ENCODE results near the gene PALM.
"Not testable (repeated sequence)": the region's sequence is repeated elsewhere in the genome, so short reads cannot be mapped to it uniquely, and the experiment has no call there.

The PALM gene

DNA sequence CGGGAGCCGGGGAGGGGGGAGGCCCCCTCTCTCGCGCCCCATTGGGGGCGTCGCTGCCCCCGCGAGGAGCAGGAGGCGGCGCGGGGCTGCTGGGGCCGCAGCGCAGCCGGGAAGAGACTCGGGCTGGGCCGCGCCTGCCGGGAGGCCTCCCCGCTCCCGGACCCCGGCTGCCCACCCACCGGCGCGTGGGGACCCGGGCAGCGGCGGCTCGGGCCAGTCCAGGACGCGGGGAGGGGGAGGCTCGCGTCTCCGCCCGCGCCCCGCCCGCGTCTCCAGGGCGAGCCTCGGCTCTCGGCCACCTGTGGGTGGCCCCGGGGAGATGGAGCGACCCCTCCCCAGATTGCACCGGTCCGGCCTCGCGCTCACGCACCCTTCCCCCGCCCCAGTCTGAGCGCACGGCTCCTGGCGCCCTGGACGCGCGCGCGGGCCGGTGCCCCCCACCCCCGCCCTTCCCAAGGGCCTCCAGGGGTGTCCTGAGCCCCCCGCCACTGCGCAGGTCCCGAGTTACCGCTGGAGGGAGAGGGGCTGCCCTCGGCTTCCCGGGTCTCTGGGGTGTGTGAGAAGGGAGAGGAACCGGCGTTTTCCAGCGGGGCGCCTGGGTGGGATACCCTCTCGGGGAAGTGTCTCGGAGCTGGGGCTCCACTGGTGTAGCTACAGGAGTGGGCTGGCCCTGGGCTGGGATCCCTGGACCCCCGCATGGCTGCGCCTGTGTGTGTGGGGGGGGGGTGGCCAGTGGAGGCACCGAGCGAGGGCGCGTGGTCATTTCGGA, 645 bp downstream of the PALM start:
- DNase-seq: no peak

DNA sequence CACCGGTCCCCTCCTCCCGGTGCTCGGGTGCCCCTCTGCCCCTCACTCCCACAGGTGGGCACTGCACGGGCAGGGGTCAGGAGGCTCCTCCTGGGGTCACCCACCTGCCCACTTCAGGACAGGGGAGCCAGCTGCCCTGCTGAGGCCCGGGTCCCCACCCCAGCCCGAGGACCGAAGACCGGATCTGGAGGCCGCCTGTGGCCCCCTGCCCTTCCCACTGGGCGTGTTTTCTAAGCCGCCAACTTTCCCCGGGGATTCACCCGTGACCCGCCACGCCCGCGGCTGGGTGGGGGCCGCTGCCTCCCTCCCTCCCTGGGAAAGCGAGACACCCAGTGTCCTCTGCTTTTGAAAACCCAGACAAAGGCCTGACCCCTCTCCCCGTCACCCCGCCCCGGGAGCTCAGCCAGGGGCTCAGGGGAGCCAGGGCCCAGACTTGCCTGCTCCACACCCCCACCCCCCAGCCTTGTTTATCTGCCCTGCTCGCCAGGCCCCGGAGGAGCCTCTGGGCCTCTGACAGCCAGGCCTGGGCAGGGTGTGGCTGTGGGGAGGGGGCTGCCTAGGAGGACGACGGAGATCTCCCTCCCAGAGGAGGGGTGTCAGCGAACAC, 1.3 kb downstream of the PALM start:
- DNase-seq: no peak

DNA sequence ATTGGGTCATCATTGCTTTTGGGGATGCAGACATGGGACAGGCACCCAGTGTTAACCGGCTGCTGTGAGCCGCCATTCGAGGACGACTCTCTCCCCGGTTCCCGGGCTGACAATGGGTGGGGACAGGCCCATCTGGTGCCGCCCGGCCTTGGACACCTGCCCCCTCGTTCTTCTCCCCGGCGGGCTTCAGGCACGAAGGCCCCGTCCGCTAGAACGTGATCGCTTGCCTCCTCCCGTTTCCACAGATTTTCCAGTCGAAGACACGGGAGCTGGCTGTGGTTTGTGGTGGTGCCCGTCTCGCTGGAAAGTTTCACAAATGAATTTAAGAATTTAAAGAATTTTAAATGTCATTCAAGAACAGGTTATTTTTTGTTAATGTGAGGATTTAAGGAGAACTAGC, 2.0 kb downstream of the PALM start:
- DNase-seq: no peak

DNA sequence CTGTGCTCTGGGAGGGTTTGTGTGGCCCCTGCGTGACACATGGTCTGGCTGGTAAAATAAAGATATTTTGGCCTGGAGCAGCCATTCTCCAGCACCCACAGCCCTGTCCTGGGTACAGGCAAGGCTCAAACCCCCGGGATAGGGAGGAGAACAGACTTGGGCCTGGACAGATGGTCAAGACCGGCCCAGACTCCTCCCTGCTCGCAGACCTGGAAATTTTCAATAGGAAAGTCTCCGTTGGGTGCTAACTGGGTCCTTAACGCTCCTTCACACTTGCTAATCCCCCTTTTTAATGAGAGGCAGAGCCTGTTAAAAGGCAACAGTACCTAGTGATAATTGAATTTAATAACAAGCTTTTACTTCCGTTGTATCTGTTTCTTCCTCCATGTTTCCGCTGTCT, 2.5 kb downstream of the PALM start:
- DNase-seq: no peak

DNA sequence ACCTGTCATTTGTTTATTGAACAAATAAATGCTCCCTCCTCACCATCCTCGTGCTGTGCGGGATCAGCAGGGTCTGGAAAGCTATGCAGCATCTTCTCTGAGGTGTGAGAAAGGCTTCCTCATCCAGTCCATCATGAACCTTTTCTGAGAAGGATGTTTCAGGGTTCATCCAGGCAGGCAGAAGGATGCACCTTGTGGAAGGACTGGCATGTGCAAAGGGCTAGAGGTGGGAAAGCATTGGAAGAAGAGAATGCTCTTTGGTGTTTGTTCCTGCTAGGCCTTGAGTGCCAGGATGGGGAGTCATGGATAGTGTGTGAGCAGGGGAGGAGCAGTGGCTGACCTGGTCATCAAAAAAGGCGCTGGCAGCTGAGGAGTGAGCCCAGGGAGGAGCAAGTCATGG, 6.6 kb downstream of the PALM start:
- no peak for DNase-seq

DNA sequence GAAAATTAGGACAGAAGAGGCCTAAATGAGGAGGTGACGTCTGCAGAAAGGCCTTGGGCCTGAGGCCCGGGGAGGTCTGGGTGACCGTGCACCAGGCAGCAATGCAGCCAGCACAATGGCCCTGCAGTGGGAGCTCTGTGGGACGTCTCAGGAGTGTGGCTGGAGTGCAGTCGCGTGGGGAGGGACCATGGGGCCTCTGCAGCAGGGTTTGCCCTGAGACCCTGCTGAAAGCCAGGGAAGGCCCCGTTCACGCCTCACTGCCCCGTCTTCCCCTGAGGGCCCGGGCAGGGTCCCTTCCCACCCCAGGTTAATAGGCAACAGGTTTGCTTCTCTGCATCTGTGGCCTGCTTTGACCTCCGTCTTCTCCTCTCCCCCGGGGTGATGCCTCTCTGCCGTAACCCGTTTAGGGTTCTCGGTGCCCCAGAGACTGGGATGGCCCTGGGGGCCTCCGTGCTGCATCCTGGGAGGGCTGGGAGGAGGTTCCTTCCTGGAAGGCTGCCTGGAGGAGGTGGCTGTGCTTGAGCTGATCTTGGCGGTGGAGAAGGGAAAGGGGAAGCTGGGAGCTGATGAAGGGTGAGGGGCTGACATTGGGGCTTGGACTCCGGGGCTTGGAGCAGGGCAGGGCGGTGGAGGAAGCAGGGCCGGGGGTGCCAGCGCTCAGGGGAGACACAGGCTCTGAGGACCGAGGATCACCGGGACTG, 9.7 kb downstream of the PALM start:
- DNase-seq: no peak

DNA sequence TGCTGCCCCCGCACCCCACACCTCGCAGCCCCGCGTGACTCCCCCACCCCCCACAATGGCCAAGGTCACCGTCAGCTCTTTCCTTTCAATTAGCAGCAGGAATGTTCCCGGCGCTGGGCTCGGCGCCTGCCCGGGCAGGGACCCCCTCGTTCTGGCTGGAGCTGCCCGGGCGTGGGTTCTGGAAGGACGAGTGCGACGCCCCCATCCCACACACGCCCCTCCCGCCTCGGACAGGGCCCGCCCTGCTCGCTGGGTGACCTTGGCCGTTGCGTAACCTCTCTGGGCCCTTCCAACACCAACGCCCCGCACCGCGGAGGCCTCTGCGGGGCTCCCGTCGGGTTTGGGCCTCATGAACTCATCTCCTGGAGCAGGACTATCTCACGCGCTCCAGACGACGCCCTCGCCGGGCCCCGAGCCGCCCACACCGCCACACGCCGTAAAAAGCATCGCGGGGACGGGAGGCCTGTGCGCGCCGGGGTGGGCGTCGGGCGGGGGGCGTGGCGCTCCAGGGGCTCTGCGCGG, 10.3 kb downstream of the PALM start:
- no peak for DNase-seq

DNA sequence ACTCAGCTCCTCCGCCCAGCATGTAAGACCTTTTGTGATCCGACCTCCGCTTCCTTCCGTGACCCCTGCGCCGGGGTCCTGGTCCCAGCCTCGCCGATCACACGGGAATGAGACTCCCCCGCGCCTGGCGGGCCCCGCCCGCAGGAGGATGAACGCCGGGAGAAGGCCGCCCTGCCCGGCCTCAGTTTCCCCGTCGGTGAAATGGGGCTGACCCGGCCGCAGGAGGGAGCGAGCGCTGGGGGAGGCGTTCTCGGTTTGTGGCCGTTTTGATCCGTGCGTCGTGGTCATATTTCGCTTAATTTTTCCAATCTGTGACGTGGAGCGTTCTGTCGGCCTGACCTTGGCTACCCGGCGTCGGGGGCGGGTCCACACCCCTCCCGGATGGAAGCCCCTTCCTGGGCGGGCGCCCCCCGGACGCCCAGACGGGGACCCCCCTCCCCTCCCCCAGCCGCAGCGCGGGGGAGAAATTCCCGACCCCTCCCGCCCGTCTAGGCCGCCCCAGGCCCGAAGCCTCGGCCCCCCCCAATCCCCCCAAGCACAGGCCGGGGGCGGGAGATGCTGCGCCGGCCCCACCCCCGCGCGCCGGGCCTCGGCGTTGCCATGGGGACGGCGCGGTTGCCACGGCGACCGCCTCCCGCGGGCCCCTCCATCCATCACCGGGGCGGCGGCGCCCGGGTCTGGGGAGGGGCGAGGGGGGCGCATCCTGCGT, 11.1 kb downstream of the PALM start:
- DNase-seq: no peak

DNA sequence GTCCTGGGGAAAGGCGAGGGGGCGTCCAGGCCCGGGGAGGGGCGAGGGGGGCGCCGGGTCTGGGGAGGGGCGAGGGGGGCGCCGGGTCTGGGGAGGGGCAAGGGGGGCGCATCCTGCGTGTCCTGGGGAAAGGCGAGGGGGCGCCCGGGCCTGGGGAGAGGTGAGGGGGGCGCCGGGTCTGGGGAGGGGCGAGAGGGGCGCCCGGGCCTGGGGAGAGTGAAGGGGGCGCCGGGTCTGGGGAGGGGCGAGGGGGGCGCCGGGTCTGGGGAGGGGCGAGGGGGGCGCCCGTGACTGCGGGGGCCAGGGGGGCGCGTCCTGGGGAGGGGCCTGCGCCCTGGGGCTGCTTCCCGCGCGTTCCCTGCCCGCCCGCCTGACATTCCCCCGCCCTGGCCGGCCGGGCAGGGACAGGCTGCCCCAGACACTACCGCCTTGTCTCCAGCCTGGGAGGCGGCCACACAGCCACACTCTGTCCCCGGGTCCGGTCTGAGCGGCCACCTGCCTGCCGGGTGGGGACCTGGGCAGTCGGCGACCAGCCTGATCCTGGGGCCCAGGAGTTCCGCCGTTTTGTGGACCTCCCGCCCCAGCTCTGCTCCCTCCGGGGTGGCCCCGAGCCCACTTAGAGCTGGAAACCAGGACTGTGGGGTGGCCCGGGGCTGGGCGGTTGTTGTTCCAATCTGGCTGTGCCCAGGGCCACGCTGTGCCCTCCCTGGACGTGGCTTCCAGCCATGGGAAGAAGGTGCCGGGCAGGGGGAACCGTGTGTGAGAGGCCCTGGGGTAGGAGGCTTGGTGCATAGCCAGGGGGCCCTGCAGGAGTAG, 11.8 kb downstream of the PALM start:
- DNase-seq: no peak

DNA sequence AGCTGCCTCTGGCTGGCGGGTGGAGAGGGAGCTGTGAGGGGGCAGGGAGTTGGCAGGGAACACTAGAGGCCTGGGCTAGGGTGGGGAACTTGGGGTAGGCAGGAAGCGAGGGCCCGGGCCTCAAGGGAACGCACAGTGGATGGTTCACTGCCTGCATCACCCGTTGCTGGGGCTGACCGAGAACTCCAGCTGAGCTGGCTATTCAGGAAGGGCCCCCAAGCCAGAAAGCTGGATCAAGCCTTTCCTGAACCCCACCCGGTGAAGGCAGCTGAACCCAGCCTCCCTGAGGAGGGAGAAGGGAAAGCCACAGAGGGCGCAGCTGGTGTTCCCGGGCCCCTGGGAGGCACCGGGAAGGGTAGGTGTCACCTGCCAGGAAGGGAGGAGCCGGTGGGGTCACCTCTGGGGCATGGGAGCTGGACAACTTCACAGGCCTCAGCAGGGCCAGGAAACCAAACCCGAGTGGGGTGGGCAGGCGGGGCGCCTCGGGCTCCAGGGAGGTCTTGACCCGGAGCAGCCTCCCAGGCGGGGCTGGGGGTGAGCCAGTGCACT, 13.9 kb downstream of the PALM start:
- no peak for DNase-seq

DNA sequence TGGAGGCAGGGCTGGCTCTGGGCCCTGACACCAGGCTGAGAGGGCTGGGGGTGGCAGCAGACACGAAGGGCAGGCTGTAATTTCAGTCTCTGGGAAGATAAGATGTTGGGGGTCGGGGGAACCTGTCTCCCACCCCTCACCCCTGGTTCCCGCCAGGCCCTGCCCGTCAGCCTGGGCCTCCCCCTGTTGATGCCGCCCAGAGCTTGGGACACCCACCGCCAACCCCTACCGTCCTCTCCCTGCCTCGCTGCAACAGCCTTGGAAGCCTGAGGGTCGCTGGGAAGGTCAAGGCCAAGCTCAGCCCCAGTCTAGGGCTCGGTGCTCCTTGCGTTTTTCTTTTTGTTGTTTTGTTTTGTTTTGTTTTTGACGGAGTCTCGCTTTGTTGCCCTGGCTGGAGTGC, 14.5 kb downstream of the PALM start:
- DNase-seq: no peak

DNA sequence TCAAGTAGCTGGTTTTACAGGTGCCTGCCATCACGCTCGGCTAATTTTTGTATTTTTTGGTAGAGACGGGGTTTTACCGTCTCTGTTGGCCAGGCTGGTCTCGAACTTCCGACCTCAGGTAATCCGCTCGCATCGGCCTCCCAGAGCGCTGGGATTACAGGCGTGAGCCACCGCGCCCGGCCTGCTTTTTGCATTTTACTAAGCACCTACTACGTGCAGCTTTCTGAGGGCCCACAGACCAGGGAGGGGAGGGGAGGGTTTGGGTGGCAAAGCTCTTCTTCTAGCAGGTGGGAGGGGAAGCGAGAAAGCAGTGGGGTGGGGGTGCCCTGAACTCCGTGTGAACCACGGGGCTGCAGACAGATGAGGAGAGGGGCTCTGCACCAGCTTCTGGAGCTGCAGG, 15.0 kb downstream of the PALM start:
- DNase-seq: no peak

DNA sequence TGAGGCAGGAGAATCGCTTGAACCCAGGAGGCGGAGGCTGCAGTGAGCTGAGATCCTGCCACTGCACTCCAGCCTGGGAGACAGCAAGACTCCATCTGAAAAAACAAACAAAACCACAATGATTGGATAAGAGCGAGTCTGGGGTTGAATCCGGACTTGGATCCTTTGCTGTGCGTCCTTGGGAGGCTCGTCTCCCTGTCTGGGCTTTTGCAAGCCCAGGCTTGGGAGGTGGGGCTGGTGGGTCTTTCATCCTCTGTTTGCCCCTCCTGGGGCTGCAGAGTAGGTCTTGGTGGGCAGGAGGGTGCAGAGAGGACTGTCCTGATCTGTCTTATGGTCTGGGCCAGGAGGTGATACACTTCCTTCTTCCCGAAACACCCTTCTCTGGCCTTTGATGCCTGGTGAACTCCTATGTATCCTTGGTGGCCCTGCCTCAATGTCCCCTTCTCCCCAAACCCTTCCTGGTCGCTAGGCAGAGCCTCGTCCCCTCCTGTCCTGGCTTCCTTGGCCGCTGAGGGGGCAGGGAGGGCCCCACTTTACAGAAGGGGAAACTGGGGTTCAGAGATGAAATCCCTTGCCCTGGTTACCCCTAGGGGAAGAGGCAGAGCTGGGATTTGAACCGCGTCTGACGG, 16.8 kb downstream of the PALM start:
- no peak for DNase-seq

DNA sequence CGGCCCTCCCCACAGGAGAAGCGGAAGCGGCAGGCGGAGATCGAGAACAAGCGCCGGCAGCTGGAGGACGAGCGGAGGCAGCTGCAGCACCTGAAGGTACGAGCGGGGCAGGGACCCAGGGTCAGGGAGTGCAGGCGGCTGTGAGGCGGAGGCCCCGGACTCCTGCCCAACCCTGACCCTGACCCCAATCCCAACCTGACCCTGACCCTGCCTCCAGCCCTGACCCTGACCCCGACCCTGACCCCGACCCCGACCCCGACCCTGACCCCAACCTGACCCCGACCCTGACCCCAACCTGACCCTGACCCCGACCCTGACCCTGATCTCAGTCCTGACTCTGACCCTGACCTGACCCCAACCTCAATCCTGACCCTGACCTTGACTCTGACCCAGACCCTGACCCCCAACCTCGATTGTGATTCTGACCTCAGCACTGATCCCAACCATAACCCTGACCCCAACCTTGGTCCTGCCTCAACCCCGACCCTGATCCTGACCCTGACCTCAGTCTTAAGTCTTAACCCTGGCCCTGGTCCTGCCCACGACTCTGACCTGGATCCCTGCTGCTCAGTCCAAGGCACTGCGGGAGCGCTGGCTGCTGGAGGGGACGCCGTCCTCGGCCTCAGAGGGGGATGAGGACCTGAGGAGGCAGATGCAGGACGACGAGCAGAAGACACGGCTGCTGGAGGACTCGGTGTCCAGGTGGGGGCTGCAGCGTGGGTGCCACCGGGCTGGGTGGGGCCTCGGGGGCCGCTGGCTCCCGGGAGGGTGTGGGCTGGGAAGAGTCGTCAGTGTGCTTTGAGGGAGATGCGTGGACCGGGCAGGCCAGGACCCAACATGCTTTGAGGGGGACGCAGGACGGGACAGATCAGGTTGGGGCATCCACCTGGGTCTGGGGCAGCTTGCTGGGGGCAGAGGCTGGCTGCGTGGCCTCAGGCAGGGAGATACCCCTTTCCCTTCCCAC, 18.5 kb downstream of the PALM start:
- no peak for DNase-seq

DNA sequence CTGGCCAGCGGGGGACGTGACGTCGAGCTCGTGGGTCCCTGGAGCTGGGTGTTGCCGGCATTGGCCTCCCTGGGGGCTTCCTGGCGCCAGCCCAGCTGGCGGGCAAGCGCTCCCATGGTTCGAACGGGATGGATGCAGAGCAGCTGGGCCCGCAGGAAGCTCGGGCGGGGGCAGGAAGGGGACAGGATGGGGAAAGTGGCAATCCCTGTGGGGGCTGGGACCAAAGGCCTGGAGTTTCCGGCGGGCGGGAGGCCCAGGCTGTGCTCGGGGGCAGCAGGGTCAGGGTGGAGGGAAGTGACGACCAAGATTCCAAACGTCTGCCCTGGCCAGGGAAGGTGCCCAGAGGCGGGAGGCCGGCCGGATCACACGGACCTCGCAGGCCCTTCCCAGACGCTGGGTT, 19.3 kb downstream of the PALM start:
- DNase-seq: no peak

DNA sequence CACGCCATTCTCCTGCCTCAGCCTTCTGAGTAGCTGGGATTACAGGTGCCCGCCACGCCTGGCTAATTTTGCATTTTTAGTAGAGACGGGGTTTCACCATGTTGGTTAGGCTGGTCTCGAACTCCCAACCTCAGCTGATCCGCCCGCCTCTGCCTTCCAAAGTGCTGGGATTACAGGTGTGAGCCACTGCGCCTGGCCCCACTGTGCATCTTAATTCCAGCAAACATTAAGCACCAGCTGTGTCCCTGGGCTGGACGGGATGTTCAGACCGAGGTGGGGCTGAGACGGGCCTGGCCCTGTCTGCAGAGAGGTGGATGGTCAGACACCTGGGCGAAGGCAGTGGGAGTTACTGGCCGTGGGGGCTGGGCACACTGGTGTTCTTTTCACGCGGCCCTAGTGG, 20.8 kb downstream of the PALM start:
- not testable (repeated sequence) for DNase-seq

DNA sequence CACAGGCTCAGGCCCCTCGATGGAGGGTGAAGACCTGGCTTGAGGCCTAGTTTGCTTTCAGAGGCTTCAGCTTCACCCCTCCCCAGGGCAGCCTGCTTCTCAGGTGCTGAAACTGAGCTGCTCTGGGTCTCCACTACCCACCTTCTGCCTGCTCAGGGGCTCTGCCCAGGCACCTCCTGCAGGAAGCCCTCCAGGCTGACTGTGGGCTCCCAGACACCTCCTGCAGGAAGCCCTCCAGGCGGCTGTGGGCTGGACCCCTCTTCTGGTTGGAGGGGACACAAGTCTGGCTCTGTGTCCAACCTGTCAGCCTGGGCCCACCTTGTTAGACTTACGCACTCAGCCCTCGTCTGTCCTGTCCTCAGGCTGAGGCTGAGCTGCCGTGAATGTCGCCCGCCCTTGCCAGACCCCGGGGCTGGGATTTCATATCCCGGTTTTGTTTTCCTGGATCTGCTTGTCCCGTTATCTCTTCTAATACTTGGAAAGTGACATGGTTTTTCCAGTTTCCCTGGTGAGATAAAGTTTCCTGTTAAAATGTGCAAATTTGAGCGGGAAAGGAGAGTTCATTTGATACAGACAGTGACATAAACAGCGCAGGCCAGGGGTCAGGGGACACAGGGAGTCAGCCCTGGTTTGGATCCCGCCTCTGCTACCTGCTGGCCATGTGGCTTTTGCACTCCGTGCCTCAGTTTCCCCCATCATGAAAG, 21.4 kb downstream of the PALM start:
- no peak for DNase-seq

DNA sequence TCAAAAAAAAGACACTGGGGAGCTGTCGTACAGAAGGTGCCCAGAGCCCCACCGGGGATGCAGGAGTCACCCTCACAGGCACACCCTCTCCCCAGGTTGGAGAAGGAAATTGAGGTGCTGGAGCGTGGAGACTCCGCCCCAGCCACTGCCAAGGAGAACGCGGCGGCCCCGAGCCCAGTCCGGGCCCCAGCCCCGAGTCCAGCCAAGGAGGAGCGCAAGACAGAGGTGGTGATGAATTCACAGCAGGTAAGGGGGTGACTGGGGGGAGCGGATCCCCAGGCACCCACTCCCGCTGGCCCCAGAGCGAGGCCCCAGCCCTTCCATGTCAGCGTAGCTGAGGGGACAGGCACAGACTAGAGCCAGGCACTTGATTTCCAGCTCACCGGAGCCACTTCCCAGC, 22.3 kb downstream of the PALM start:
- no peak for DNase-seq

DNA sequence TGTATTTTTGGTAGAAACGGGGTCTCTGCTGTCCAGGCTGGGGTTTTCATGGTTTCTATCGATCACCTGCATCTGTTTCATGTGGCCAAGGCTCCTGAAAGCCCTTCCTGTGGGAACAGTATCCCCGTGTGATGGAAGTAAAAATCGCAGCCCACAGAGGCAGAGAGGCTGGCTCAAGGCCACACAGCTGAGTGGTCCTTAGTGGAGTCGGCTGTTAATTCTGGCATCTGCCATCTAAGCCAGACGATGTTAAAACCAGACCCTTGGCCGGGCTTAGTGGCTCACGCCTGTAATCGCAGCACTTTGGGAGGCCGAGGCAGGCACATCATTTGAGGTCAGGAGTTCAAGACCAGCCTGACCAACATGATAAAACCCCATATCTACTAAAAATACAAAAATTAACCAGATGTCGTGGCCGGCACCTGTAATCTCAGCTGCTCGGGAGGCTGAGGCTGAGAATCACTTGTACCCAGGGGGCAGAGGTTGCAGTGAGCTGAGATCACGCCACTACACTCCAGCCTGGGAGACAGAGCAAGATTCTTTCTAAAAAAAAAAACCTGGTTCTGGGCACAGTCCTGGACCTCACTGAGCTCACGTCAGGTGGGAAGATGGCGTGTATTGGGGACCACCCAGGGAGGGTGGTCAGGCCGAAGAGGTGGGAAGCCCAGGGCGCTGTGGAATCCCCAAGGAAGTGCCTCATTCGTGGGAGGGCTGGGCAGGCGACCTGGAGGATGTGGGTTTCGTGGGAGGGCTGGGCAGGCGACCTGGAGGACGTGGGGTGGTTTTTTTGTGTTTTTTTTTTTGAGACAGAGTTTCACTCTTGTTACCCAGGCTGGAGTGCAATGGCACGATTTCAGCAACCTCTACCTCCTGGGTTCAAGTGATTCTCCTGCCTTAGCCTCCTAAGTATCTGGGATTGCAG, 23.7 kb downstream of the PALM start:
- no peak for DNase-seq

All from cortex of kidney (tissue), 1 donor.